H9 (cell line): ENCODE results near the gene MAPT. TPM values are rescaled to one million over a fixed set of nuclear protein-coding genes. Genes with fewer than 3 reads are reported as not detected.
A peak's percentile ranks its signal among the peaks of the same experiment; 100 is the strongest.

Source experiments
- DNase-seq: peaks from one replicate; pipeline ENCODE4 v3.0.0-alpha.2; 2017
- H2AFZ ChIP-seq: one replicate; pipeline ENCODE4 v1.6.1; 2013; ENCODE audit warnings: mild to moderate bottlenecking, low read length, control low read depth, moderate library complexity
- H2AK5ac ChIP-seq: 2 replicates; pipeline ENCODE4 v1.6.1; 2013; ENCODE audit warnings: low read length, control low read depth, mixed read lengths; ENCODE audit not compliant: insufficient read length
- H2BK120ac ChIP-seq: one replicate; pipeline ENCODE4 v1.6.1; 2013; ENCODE audit warnings: low read depth, mild to moderate bottlenecking, low read length, control low read depth, inconsistent platforms; ENCODE audit not compliant: poor library complexity, severe bottlenecking
- H2BK12ac ChIP-seq: 2 replicates; pipeline ENCODE4 v1.6.1; 2013; ENCODE audit warnings: low read length, control low read depth, mixed read lengths, low read depth; ENCODE audit not compliant: insufficient read length
- H2BK15ac ChIP-seq: 2 replicates; pipeline ENCODE4 v1.6.1; 2013; ENCODE audit warnings: low read depth, low read length, control low read depth
- H2BK20ac ChIP-seq: one replicate; pipeline ENCODE4 v1.6.1; 2013; ENCODE audit warnings: low read depth, mild to moderate bottlenecking, low read length, control low read depth, inconsistent platforms; ENCODE audit not compliant: poor library complexity, severe bottlenecking
- H2BK5ac ChIP-seq: 2 replicates; pipeline ENCODE4 v1.6.1; 2013; ENCODE audit warnings: low read length, control low read depth, mixed read lengths; ENCODE audit not compliant: insufficient read length
- H3K14ac ChIP-seq: 2 replicates; pipeline ENCODE4 v1.6.1; 2013; ENCODE audit warnings: low read length, control low read depth; ENCODE audit not compliant: insufficient read depth
- H3K18ac ChIP-seq: 2 replicates; pipeline ENCODE4 v1.6.1; 2013; ENCODE audit warnings: low read depth, mild to moderate bottlenecking, mixed read lengths, low read length, control low read depth; ENCODE audit not compliant: insufficient read length
- H3K23ac ChIP-seq: 2 replicates; pipeline ENCODE4 v1.6.1; 2013; ENCODE audit warnings: low read length, control low read depth, mixed read lengths, low read depth; ENCODE audit not compliant: insufficient read length
- H3K23me2 ChIP-seq: 2 replicates; pipeline ENCODE4 v1.6.1; 2013; ENCODE audit warnings: low read depth, mild to moderate bottlenecking, mixed read lengths, low read length, control low read depth; ENCODE audit not compliant: insufficient read length, poor library complexity, severe bottlenecking
- H3K27ac ChIP-seq: 2 replicates; pipeline ENCODE4 v1.5.1; 2013; ENCODE audit warnings: low read length, control low read depth, mixed read lengths, low read depth; ENCODE audit not compliant: insufficient read length
- H3K27me3 ChIP-seq: 2 replicates; pipeline ENCODE4 v1.6.1; 2013; ENCODE audit warnings: low read length, control low read depth, inconsistent platforms; ENCODE audit not compliant: insufficient read depth
- H3K4ac ChIP-seq: 2 replicates; pipeline ENCODE4 v1.6.1; 2013; ENCODE audit warnings: low read depth, mild to moderate bottlenecking, control low read depth, inconsistent platforms, low read length, moderate library complexity
- H3K4me1 ChIP-seq: 2 replicates; pipeline ENCODE4 v1.6.1; 2013; ENCODE audit warnings: low read length, control low read depth, inconsistent platforms; ENCODE audit not compliant: insufficient read depth
- H3K4me2 ChIP-seq: 2 replicates; pipeline ENCODE4 v1.6.1; 2013; ENCODE audit warnings: low read length, control low read depth, mixed read lengths; ENCODE audit not compliant: insufficient read length, insufficient read depth
- H3K56ac ChIP-seq: 2 replicates; pipeline ENCODE4 v1.6.1; 2013; ENCODE audit warnings: low read depth, mild to moderate bottlenecking, mixed read lengths, low read length, control low read depth; ENCODE audit not compliant: insufficient read length
- H3K79me1 ChIP-seq: 2 replicates; pipeline ENCODE4 v1.6.1; 2013; ENCODE audit warnings: low read depth, mild to moderate bottlenecking, moderate library complexity, low read length, control low read depth, inconsistent platforms; ENCODE audit not compliant: insufficient read depth, poor library complexity, severe bottlenecking
- H3K79me2 ChIP-seq: 2 replicates; pipeline ENCODE4 v1.6.1; 2013; ENCODE audit warnings: low read length, control low read depth, inconsistent platforms; ENCODE audit not compliant: insufficient read depth
- H3K9ac ChIP-seq: 2 replicates; pipeline ENCODE4 v1.6.1; 2013; ENCODE audit warnings: low read length, control low read depth, mixed read lengths; ENCODE audit not compliant: insufficient read length; ENCODE audit errors: extremely low read depth
- H3K9me3 ChIP-seq: one replicate; pipeline ENCODE4 v1.6.1; 2013; ENCODE audit warnings: low read depth, low read length, inconsistent platforms; ENCODE audit not compliant: control insufficient read depth
- H3T11ph ChIP-seq: one replicate; pipeline ENCODE4 v1.6.1; 2013; ENCODE audit warnings: mild to moderate bottlenecking, low read length, control low read depth, inconsistent platforms
- H4K20me1 ChIP-seq: one replicate; pipeline ENCODE4 v1.6.1; 2013; ENCODE audit not compliant: control insufficient read depth, insufficient read length, insufficient read depth
- H4K5ac ChIP-seq: 2 replicates; pipeline ENCODE4 v1.6.1; 2013; ENCODE audit warnings: low read depth, mild to moderate bottlenecking, mixed read lengths, low read length, control low read depth; ENCODE audit not compliant: insufficient read length
- H4K8ac ChIP-seq: replicated peaks from 2 replicates; pipeline ENCODE4 v1.6.1; 2013; ENCODE audit warnings: low read length, control low read depth, mixed read lengths, low read depth; ENCODE audit not compliant: insufficient read length
- H4K91ac ChIP-seq: 2 replicates; pipeline ENCODE4 v1.6.1; 2013; ENCODE audit warnings: low read depth, mild to moderate bottlenecking, moderate library complexity, mixed read lengths, low read length, control low read depth; ENCODE audit not compliant: insufficient read length
- H3K27ac Mint-ChIP-seq, 3 experiments: 2 replicates in 2 of 3; 3 replicates in 1 of 3; pipeline ENCODE4 v1.8.0; 2020 to 2021; ENCODE audit warnings: mixed read lengths in 3 of 3, mild to moderate bottlenecking in 1 of 3, moderate library complexity in 1 of 3
- H3K27me3 Mint-ChIP-seq: 2 replicates; pipeline ENCODE4 v1.8.0; 2021; ENCODE audit warnings: low read depth, mild to moderate bottlenecking, moderate library complexity, mixed read lengths
- H3K36me3 Mint-ChIP-seq, 3 experiments: 2 replicates in 2 of 3; 3 replicates in 1 of 3; pipeline ENCODE4 v1.8.0; 2020 to 2021; ENCODE audit warnings: low read depth in 3 of 3, mixed read lengths in 3 of 3; ENCODE audit not compliant: insufficient read depth in 1 of 3
- H3K4me1 Mint-ChIP-seq, 2 experiments: 2 replicates each; pipeline ENCODE4 v1.8.0; 2020; ENCODE audit warnings: mixed read lengths in 2 of 2
- H3K4me3 Mint-ChIP-seq, 2 experiments: 2 replicates in 1 of 2; 3 replicates in 1 of 2; pipeline ENCODE4 v1.8.0; 2020 to 2021; ENCODE audit warnings: mild to moderate bottlenecking in 2 of 2, mixed read lengths in 2 of 2, moderate library complexity in 1 of 2
- H3K9me3 Mint-ChIP-seq, 2 experiments: 2 replicates in 1 of 2; 3 replicates in 1 of 2; pipeline ENCODE4 v1.8.0; 2020; ENCODE audit warnings: mild to moderate bottlenecking in 2 of 2, mixed read lengths in 2 of 2, moderate library complexity in 1 of 2
- CTCF ChIP-seq: fragments of 200-600 bp; sonication (generic); conservative IDR thresholded peaks from 3 replicates; pipeline ENCODE4 v1.8.0; 2021; ENCODE audit warnings: antibody characterized with exemption, mild to moderate bottlenecking
- WGBS: extraction: QIAGEN DNeasy Blood & Tissue Kit; methylation state at CpG from one replicate; pipeline ENCODE4 v1.1.7; 2013; ENCODE audit warnings: missing lambda C conversion rate, low lambda C conversion rate, mixed read lengths; ENCODE audit not compliant: insufficient read length; ENCODE audit errors: extremely low coverage; 5-methylcytosine and 5-hydroxymethylcytosine counted together
- total RNA-seq: library from RNA; stranded (reverse); gene quantifications from 2 replicates; pipeline ENCODE4 v1.2.1, GENCODE V29; 2021

The MAPT gene
- total RNA-seq, 1 experiment from 2014 or later: 1.6 TPM

- Histone ChIP-seq H3K9me3 (no peaks in the 10 kb centered on the region), H3K14ac (peak overlapping the region; percentile 10; the same call in 1 of the 2 replicates), H3K4me1 (0 out of 2 replicates have a peak, but pooled peaks cover 2% of the 10 kb centered on the region), H3K18ac (no peak overlapping the region), H2BK120ac (no peak overlapping the region), H2AFZ (no peak overlapping the region), H2BK5ac (no peak overlapping the region), H3K23me2 (no peaks in the 10 kb centered on the region), H4K91ac (no peak overlapping the region), H3K9ac (no peak overlapping the region), H2AK5ac (no peak overlapping the region), H4K5ac (no peak overlapping the region), H2BK12ac (no peak overlapping the region), H3T11ph (no peak overlapping the region), H3K56ac (no peak overlapping the region), H2BK20ac (no peak overlapping the region), H4K8ac (no peak overlapping the region), H3K27ac (no peak overlapping the region), H3K27me3 (no peaks in the 10 kb centered on the region), H3K4me2 (no peak overlapping the region), H4K20me1 (no peaks in the 10 kb centered on the region), H2BK15ac (no peak overlapping the region), H3K79me2 (no peaks in the 10 kb centered on the region), H3K79me1 (no peaks in the 10 kb centered on the region), H3K23ac (no peak overlapping the region), H3K4ac (no peak overlapping the region)
- no peak for TF ChIP-seq CTCF
- Mint-ChIP-seq H3K4me1 (peaks cover 26 to 31% of the 10 kb centered on the region in 2 experiments), H3K36me3 (no peaks in the 10 kb centered on the region), H3K27me3 (peaks cover 1% of the 10 kb centered on the region; the same call in 1 of the 2 replicates), H3K27ac (peak overlapping the region in 2 of 3 experiments; percentile 24 to 45; a peak in 3 of 7 replicates), H3K9me3 (no peaks in the 10 kb centered on the region), H3K4me3 (no peak overlapping the region)
- DNase-seq: no peak
- WGBS: no CpG with 5 or more reads among the region's 14 CpGs
Observed at GRCh38 chr17:45869676-45870341, 24.5 kb upstream of the MAPT start.
